SK-N-SH (cell line): ENCODE measurements around the gene TGFBI. TPM values are rescaled to one million over a fixed set of nuclear protein-coding genes. Genes with fewer than 3 reads are reported as not detected.

Source experiments
- CTCF ChIA-PET: fragments of 300-600, 350-600 bp; formaldehyde crosslinking; extraction: SDS; loops from one replicate; lab custom pipeline; 2021; lab: Yijun Ruan, JAX
- POLR2A ChIA-PET: fragments of 350-600 bp; sonication (Branson Sonifier 250); formaldehyde crosslinking; extraction: SDS; loops from one replicate; lab custom pipeline; 2020; ENCODE audit warnings: antibody characterized with exemption, inconsistent platforms; lab: Yijun Ruan, JAX
- DNase-seq: peaks from one replicate; pipeline ENCODE4 v3.0.0; 2012
- H2AFZ ChIP-seq: fragments of 200-600 bp; sonication (generic); 2 replicates; pipeline ENCODE4 v1.8.1; 2016; ENCODE audit warnings: antibody characterized with exemption, mild to moderate bottlenecking, low read depth
- H3F3A ChIP-seq: fragments of 200-600 bp; sonication (generic); replicated peaks from 2 replicates; pipeline ENCODE3; 2016; ENCODE audit warnings: antibody characterized with exemption, mild to moderate bottlenecking; ENCODE audit not compliant: insufficient read depth
- H3K27ac ChIP-seq, 2 experiments: fragments of 200-500 bp in 1 of 2; fragments of 200-600 bp in 1 of 2; sonication (Bioruptor generic) in 1 of 2; sonication (generic), shearing (Covaris generic) in 1 of 2; 2 replicates each; pipeline versions ENCODE4 v1.5.1 to v1.6.1; 2014 to 2016; ENCODE audit warnings: low read depth in 2 of 2, inconsistent platforms in 1 of 2, low read length in 1 of 2, mild to moderate bottlenecking in 1 of 2, mixed read lengths in 1 of 2
- H3K27me3 ChIP-seq: fragments of 200-600 bp; sonication (generic), shearing (Covaris generic); 2 replicates; pipeline ENCODE4 v1.6.1; 2016; ENCODE audit warnings: mixed run types; ENCODE audit not compliant: insufficient read depth
- H3K36me3 ChIP-seq, 2 experiments: fragments of 200-500 bp in 1 of 2; fragments of 200-600 bp in 1 of 2; sonication (Bioruptor generic) in 1 of 2; sonication (generic) in 1 of 2; replicated peaks in 1 of 2; 2 replicates each; pipeline versions ENCODE3 to v1.5.1; 2014 to 2016; ENCODE audit warnings: low read length in 1 of 2, mild to moderate bottlenecking in 1 of 2; ENCODE audit not compliant: insufficient read depth in 2 of 2, control insufficient read depth in 1 of 2
- H3K4me1 ChIP-seq, 2 experiments: fragments of 200-500 bp in 1 of 2; fragments of 200-600 bp in 1 of 2; sonication (Bioruptor generic) in 1 of 2; sonication (generic), shearing (Covaris generic) in 1 of 2; 2 replicates each; pipeline versions ENCODE4 v1.5.1 to v1.6.1; 2014 to 2016; ENCODE audit warnings: low read depth in 1 of 2, low read length in 1 of 2, mixed run types in 1 of 2; ENCODE audit not compliant: insufficient read depth in 2 of 2, control insufficient read depth in 1 of 2
- H3K4me2 ChIP-seq: fragments of 200-600 bp; sonication (generic), shearing (Covaris generic); 2 replicates; pipeline ENCODE4 v1.6.1; 2017; ENCODE audit warnings: mixed run types
- H3K4me3 ChIP-seq, 2 experiments: fragments of 200-500 bp in 1 of 2; fragments of 200-600 bp in 1 of 2; sonication (Bioruptor generic) in 1 of 2; sonication (generic), shearing (Covaris generic) in 1 of 2; 2 replicates each; pipeline versions ENCODE4 v1.5.1 to v1.8.1; 2014 to 2016; ENCODE audit warnings: low read depth in 2 of 2, inconsistent platforms in 1 of 2, low read length in 1 of 2, mild to moderate bottlenecking in 1 of 2, mixed read lengths in 1 of 2, moderate library complexity in 1 of 2
- H3K79me2 ChIP-seq: fragments of 200-600 bp; sonication (generic); 2 replicates; pipeline ENCODE4 v1.8.1; 2017; ENCODE audit warnings: mild to moderate bottlenecking; ENCODE audit not compliant: insufficient read depth
- H3K9ac ChIP-seq: fragments of 200-600 bp; sonication (generic); 2 replicates; pipeline ENCODE4 v1.6.1; 2017; ENCODE audit warnings: mixed run types
- H3K9me2 ChIP-seq: fragments of 200-600 bp; sonication (generic); 2 replicates; pipeline ENCODE4 v1.6.1; 2017; ENCODE audit warnings: mixed run types
- H3K9me3 ChIP-seq: fragments of 200-600 bp; sonication (generic); 2 replicates; pipeline ENCODE4 v1.6.1; 2017; ENCODE audit warnings: mixed run types, mild to moderate bottlenecking, moderate library complexity
- H4K20me1 ChIP-seq: fragments of 200-600 bp; sonication (generic); 2 replicates; pipeline ENCODE4 v1.6.1; 2017; ENCODE audit warnings: mild to moderate bottlenecking, mixed run types; ENCODE audit not compliant: insufficient read depth
- CHD2 ChIP-seq: fragments of 150-350 bp; IDR thresholded peaks from 2 replicates; pipeline ENCODE4 v1.6.1; 2018; ENCODE audit warnings: low read length; ENCODE audit not compliant: partially characterized antibody
- ELF1 ChIP-seq: IDR thresholded peaks from 2 replicates; pipeline ENCODE4 v1.4.0; 2012
- EP300 ChIP-seq, 2 experiments: IDR thresholded peaks; 2 replicates each; pipeline versions ENCODE4 v1.4.0 to v1.6.1; 2012; ENCODE audit warnings: borderline replicate concordance in 1 of 2, low read depth in 1 of 2, low read length in 1 of 2
- FOSL2 ChIP-seq: IDR thresholded peaks from 2 replicates; pipeline ENCODE4 v1.4.0; 2012; ENCODE audit warnings: low read depth, mild to moderate bottlenecking, moderate library complexity, borderline replicate concordance
- IRF3 ChIP-seq: fragments of 150-350 bp; IDR thresholded peaks from 2 replicates; pipeline ENCODE4 v1.6.1; 2016; ENCODE audit warnings: mild to moderate bottlenecking, low read depth, low read length
- JUND ChIP-seq: IDR thresholded peaks from 2 replicates; pipeline ENCODE4 v1.4.0; 2012
- MXI1 ChIP-seq: IDR thresholded peaks from 2 replicates; pipeline ENCODE4 v1.6.1; 2012; ENCODE audit warnings: mild to moderate bottlenecking, low read depth, low read length, improper control_type of control experiment
- RAD21 ChIP-seq: IDR thresholded peaks from 2 replicates; pipeline ENCODE4 v1.6.1; 2012; ENCODE audit warnings: mild to moderate bottlenecking, low read length
- REST ChIP-seq: IDR thresholded peaks from 2 replicates; pipeline ENCODE4 v1.6.1; 2012; ENCODE audit warnings: mild to moderate bottlenecking, low read depth, low read length, moderate library complexity
- USF1 ChIP-seq: IDR thresholded peaks from 2 replicates; pipeline ENCODE4 v1.4.0; 2012; ENCODE audit warnings: low read depth, borderline replicate concordance
- ZBTB33 ChIP-seq: IDR thresholded peaks from 2 replicates; pipeline ENCODE4 v1.4.0; 2012; ENCODE audit warnings: low read depth, borderline replicate concordance
- WGBS: methylation state at CpG from one replicate; pipeline ENCODE4 v1.1.6; 2017; ENCODE audit warnings: low lambda C conversion rate; 5-methylcytosine and 5-hydroxymethylcytosine counted together
- polyA plus RNA-seq, 3 experiments: library from polyadenylated mRNA; depleted of rRNA; stranded (reverse); fragments of >200 nt; gene quantifications; 2 replicates each; pipeline ENCODE4 v1.2.3, GENCODE V29; 2012

TGFBI gene
- polyA plus RNA-seq, 1 of the 3 experiments (the other 2 are of a cell fraction) = 2,678 TPM

- Histone ChIP-seq H3K9me2 (no peaks in the 10 kb centered on the region), H3K36me3 (no peaks in the 10 kb centered on the region), H3F3A (no peaks in the 10 kb centered on the region), H3K79me2 (no peaks in the 10 kb centered on the region), H3K27me3 (no peaks in the 10 kb centered on the region), H3K27ac (no peak overlapping the region), H3K9ac (no peak overlapping the region), H4K20me1 (no peaks in the 10 kb centered on the region), H2AFZ (no peak overlapping the region), H3K4me3 (no peak overlapping the region), H3K4me1 (no peaks in the 10 kb centered on the region; a peak in 1 of 4 replicates), H3K9me3 (no peaks in the 10 kb centered on the region), H3K4me2 (no peak overlapping the region)
- 81% methylated on average over 6 of the region's 6 CpGs for WGBS
- TF ChIP-seq RAD21 = no peak
- no peak for TF ChIP-seq ELF1
- no peak for TF ChIP-seq MXI1
- TF ChIP-seq ZBTB33 = no peak
- no peak for TF ChIP-seq IRF3
- no peak for TF ChIP-seq USF1
- TF ChIP-seq CHD2 = no peak
- no peak for TF ChIP-seq REST
- TF ChIP-seq JUND = no peak
- no peak for TF ChIP-seq EP300 (IDR thresholded peaks at IDR 0.05; ENCODE audit: borderline replicate concordance in 1 of 2, low read depth in 1 of 2, low read length in 1 of 2)
- no peak for TF ChIP-seq FOSL2
- CTCF ChIA-PET = no interaction called here
- POLR2A ChIA-PET = no interaction called here
- DNase-seq = no peak
Measured at GRCh38 chr5:136106351-136107031, 77.7 kb downstream of the TGFBI start.
